Liver (tissue), 3 donors: Measurements from ENCODE around the gene MKRN3.

ENCODE experiments used
- ATF3 ChIP-seq: IDR thresholded peaks from 2 replicates; pipeline ENCODE4 v1.6.1; 2016; ENCODE audit warnings: antibody characterized with exemption
- CTCF ChIP-seq: fragments of 150-350 bp; IDR thresholded peaks from 2 replicates; pipeline ENCODE4 v1.5.1; 2017; ENCODE audit warnings: improper control_type of control experiment, low read depth, low read length; ENCODE audit not compliant: missing input control
- EGR1 ChIP-seq, 2 donors: IDR thresholded peaks; 2 replicates each; pipeline ENCODE4 v1.6.1; 2016 to 2018; ENCODE audit warnings: antibody characterized with exemption in 2 of 2, low read depth in 2 of 2
- FOXA2 ChIP-seq: IDR thresholded peaks from 2 replicates; pipeline ENCODE4 v1.6.1; 2016; ENCODE audit warnings: antibody characterized with exemption
- JUND ChIP-seq, 2 donors: IDR thresholded peaks; 2 replicates each; pipeline ENCODE4 v1.6.1; 2016; ENCODE audit warnings: antibody characterized with exemption in 2 of 2
- MAX ChIP-seq: IDR thresholded peaks from 2 replicates; pipeline ENCODE4 v1.6.1; 2016; ENCODE audit warnings: antibody characterized with exemption
- RAD21 ChIP-seq, 2 donors: IDR thresholded peaks; 2 replicates each; pipeline ENCODE4 v1.6.1; 2016; ENCODE audit warnings: antibody characterized with exemption in 2 of 2, mild to moderate bottlenecking in 2 of 2
- REST ChIP-seq: IDR thresholded peaks from 2 replicates; pipeline ENCODE4 v1.6.1; 2016; ENCODE audit warnings: antibody characterized with exemption, mild to moderate bottlenecking
- RXRA ChIP-seq, 2 donors: IDR thresholded peaks; 2 replicates each; pipeline ENCODE4 v1.6.1; 2017 to 2018; ENCODE audit warnings: antibody characterized with exemption in 2 of 2, mild to moderate bottlenecking in 1 of 2
- SP1 ChIP-seq: IDR thresholded peaks from 2 replicates; pipeline ENCODE4 v1.6.1; 2018; ENCODE audit warnings: antibody characterized with exemption, mild to moderate bottlenecking
- YY1 ChIP-seq: IDR thresholded peaks from 2 replicates; pipeline ENCODE4 v1.6.1; 2016; ENCODE audit warnings: antibody characterized with exemption, mild to moderate bottlenecking
- ZBTB33 ChIP-seq: IDR thresholded peaks from 2 replicates; pipeline ENCODE4 v1.6.1; 2016; ENCODE audit warnings: antibody characterized with exemption
- donor health status: healthy.
- donor health status: healthy.

- TF ChIP-seq JUND (IDR thresholded peaks at IDR 0.05): no peak
- no peak for TF ChIP-seq CTCF
- TF ChIP-seq RAD21 (IDR thresholded peaks at IDR 0.05): no peak
- no peak for TF ChIP-seq ZBTB33
- TF ChIP-seq YY1: no peak
- no peak for TF ChIP-seq EGR1 (IDR thresholded peaks at IDR 0.05; ENCODE audit: low read depth in 2 of 2)
- TF ChIP-seq SP1: no peak
- TF ChIP-seq REST: no peak
- no peak for TF ChIP-seq MAX
- no peak for TF ChIP-seq FOXA2
- TF ChIP-seq RXRA (IDR thresholded peaks at IDR 0.05): no peak
- TF ChIP-seq ATF3: no peak
Measured at GRCh38 chr15:23566651-23567050, 1.2 kb downstream of the MKRN3 start.
